HG03457 (cell line): ENCODE measurements around the gene NKX2-3.

Source experiments
- ATAC-seq: cut with Tn5 transposase; IDR thresholded peaks from one replicate; pipeline ENCODE4 v1.9.1; 2021; ENCODE audit warnings: moderate number of reproducible peaks; ENCODE audit not compliant: unreplicated experiment

The NKX2-3 gene

DNA sequence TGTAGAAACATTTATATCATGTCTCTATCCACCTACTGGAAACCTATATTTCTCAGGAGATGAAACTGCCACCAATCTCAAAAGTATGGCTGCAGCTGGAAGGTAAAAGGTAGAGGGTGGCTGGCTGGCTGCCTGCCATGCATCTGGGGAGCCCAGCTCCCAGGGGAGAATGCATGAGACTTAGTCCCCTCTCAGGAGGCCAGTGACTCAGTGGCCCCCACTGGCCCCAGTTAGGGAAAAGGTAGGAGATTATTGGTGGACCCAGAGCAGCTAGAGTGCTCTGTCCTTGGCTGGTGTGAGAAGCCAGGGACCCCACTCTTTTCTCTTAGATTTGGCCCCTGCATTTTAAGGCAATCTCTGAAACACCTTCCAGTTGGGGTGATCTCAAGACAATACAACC lies 6.8 kb upstream of the NKX2-3 start:
- ATAC-seq, result no peak

GRCh38 chr10:99526861-99527504 lies 5.8 kb upstream of the NKX2-3 start:
- no peak for ATAC-seq

- no peak for ATAC-seq
Measured at GRCh38 chr10:99527526-99528493, 4.9 kb upstream of the NKX2-3 start.

- ATAC-seq, result no peak
Measured at GRCh38 chr10:99528494-99529441, 4.0 kb upstream of the NKX2-3 start.

GRCh38 chr10:99529591-99530107 lies 3.1 kb upstream of the NKX2-3 start:
- no peak for ATAC-seq

- ATAC-seq, result no peak
Measured at GRCh38 chr10:99530108-99531025, 2.4 kb upstream of the NKX2-3 start.

DNA sequence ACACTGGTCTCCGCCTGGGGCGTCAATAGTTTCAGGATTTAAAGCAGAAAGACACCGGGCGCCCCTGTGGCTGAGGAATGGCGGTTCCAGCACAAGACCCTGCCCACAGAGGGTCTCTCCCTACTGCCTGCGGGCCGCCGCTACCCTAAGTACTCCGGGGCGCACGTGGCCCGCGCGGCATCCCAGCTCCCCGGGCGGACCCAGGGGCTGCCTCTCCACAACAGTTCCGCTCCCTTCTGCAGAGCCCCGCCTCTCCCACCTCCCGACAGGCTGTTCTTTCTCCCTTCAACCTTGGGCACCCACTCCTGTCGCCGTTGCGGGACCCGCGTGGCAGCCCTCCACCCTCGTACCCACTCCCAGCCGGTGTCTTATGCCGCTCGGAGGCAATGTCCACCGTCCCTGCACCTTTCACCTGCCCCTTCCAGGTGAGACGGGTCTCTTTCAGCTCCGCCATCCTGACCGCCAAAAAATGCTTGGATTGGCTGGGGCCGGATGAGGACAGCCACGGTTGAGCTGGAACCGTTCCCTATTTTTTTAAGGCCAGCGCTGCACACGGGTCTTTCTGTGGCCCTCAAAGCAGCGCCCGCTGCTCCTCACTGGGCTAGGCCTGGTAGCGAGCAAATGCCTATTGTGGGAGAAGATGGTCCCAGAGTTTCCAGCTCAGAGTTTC lies 1.6 kb upstream of the NKX2-3 start:
- no peak for ATAC-seq

- no peak for ATAC-seq
Measured at GRCh38 chr10:99531696-99532593, 797 bp upstream of the NKX2-3 start.

DNA sequence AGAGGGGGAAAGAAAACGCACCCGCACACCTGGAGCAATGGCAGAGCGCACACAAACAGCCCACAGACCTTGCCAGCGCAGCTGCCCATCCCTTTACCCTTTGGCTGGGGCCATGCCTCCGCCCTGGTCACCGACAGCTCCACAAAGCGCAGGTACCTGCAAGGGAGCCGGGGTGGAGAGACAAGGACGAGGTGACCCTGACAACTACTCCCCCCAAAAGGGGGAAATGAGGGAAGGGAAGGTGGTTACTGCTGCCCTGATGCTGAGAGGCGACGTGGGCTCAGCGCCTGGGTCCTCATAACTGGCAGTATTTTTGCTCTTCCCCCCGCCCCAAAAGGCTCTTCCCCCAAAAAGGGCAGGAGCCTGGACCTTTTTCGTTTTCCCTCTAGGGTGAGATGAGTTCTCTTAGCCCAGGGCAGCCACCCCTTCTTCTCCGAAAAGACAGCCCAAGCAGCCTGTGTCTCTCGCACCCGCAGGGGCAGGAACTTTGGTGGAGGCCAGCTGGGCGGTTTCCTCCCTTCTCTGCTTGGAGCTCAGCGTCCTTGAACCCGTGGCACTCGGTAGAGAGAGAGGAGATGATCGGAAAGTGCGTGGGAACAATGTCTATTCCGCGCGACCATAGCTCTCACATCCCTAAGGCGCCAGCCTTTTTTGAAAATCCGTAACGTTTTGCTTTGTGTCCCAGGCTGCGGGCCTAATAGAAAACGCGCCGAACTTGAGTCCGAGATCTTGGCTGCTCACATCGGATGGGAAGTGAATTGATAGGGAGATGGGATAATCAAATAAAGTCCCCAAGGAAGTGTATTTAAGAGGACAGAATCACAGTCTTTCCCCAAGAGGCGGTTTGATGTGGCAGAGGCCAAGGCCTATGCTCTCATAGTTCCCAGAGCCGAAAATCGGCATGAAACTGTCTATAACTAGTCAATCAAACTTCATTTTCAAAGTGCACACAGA lies 1.0 kb downstream of the NKX2-3 start:
- ATAC-seq, result no peak

GRCh38 chr10:99534450-99534938 lies 1.8 kb downstream of the NKX2-3 start:
- ATAC-seq, result no peak

DNA sequence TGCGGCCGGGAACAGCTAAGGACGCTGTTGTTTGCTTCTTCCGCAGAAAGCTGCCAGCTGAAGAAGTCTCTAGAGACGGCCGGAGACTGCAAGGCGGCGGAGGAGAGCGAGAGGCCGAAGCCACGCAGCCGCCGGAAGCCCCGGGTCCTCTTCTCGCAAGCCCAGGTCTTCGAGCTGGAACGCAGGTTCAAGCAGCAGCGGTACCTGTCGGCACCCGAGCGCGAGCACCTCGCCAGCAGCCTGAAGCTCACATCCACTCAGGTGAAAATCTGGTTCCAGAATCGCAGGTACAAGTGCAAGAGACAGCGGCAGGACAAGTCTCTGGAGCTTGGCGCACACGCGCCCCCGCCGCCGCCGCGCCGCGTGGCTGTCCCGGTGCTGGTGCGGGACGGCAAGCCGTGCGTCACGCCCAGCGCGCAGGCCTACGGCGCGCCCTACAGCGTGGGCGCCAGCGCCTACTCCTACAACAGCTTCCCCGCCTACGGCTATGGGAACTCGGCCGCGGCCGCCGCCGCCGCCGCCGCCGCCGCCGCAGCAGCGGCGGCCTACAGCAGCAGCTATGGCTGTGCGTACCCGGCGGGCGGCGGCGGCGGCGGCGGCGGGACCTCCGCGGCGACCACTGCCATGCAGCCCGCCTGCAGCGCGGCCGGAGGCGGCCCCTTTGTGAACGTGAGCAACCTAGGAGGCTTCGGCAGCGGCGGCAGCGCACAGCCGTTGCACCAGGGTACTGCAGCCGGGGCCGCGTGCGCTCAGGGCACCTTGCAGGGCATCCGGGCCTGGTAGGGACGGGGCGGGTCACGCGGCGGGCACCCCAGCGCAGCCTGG lies 2.4 kb downstream of the NKX2-3 start:
- no peak for ATAC-seq

GRCh38 chr10:99535764-99536337 lies 3.1 kb downstream of the NKX2-3 start:
- no peak for ATAC-seq

DNA sequence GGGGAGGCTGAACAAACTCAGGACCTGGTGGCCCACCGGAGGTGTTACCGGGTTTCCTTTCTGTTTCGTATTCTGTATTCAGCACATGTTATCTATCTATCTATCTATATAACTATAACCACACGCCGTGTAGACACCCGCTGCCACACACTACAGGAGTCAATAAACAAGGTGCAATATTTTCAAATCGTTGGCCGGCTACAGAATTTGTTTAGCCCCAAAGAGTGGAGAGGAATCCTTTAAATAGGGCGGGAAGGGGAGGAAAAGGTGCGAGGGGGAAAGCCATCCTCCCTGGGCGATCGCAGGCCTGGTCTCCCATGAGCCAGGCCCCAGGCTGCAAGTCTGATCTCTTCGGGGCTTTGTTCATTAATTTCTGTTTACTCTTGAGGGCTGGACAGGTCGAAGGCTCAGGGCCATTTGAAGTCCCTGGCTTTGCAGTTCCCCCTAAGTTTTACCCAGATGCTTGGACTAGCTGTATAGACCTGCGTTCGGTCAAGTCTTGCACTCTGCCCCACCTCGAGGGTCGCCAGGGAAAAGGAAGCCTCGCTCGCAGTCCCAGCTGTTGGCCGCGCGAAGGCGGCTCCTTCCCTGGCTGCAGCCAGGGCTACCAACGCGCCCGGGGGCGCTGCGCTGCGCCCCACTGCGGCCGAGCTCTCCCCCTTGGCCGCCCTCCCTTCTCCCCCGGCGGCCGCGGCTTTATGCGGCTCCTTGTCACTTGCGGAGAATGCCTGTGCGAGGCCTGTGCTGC lies 3.8 kb downstream of the NKX2-3 start:
- no peak for ATAC-seq

- ATAC-seq, result no peak
Measured at GRCh38 chr10:99537086-99537988, 4.6 kb downstream of the NKX2-3 start.
